B cell (primary cell): ENCODE data around the gene PABPN1.

Experiments
- CTCF ChIP-seq: fragments of 200-600 bp; IDR thresholded peaks from one replicate; pipeline ENCODE4 v1.8.0; 2022; ENCODE audit warnings: antibody characterized with exemption, mild to moderate bottlenecking
- EZH2 ChIP-seq: IDR thresholded peaks from 2 replicates; pipeline ENCODE4 v1.6.1; 2012; ENCODE audit warnings: borderline replicate concordance, low read depth, mild to moderate bottlenecking, moderate library complexity, low read length; ENCODE audit not compliant: insufficient read depth, poor library complexity, severe bottlenecking

GRCh38 chr14:23275412-23275811, 45.8 kb upstream of the PABPN1 start:
- TF ChIP-seq CTCF, result no peak
- TF ChIP-seq EZH2, result no peak
